Measurements from ENCODE around the gene HLA-DRA.

GRCh38 chr6:32460528-32460927 is 20.8 kb downstream of the HLA-DRA start:
- TF ChIP-seq EZH2 (IDR thresholded peaks at IDR 0.05; ENCODE audit: low read depth, low read length, severe bottlenecking) (no peak), HDAC2 (IDR thresholded peaks at IDR 0.05; ENCODE audit: borderline replicate concordance in 1 of 2, low read depth in 2 of 2, low read length in 2 of 2) (no peak), SRF (IDR thresholded peaks at IDR 0.05; ENCODE audit: low read depth, low read length) (no peak), TAF1 (IDR thresholded peaks at IDR 0.05; ENCODE audit: low read depth, low read length) (no peak), RAD21 (IDR thresholded peaks at IDR 0.05 in 1 of 2, conservative IDR thresholded peaks at IDR 0.05 in 1 of 2; ENCODE audit: low read depth in 2 of 2, low read length in 2 of 2) (peak in 1 of 2 experiments; percentile 22; a peak in 1 of 4 replicates), POLR2A (IDR thresholded peaks at IDR 0.05; ENCODE audit: control extremely low read depth in 1 of 2, low read depth in 2 of 2, low read length in 2 of 2) (no peak), ZNF274 (IDR thresholded peaks at IDR 0.05; ENCODE audit: borderline replicate concordance, extremely low read depth, low read length) (no peak), EP300 (IDR thresholded peaks at IDR 0.05; ENCODE audit: borderline replicate concordance in 1 of 2, low read depth in 2 of 2, low read length in 2 of 2) (no peak), CTCF (IDR thresholded peaks at IDR 0.05; ENCODE audit: control extremely low read depth in 1 of 3, insufficient read depth in 1 of 3, low read depth in 1 of 3, low read length in 3 of 3) (peak in 2 of 3 experiments; percentile 14 to 27; a peak in 3 of 4 replicates), HDAC6 (IDR thresholded peaks at IDR 0.05; ENCODE audit: low read depth, low read length) (no peak), YY1 (IDR thresholded peaks at IDR 0.05; ENCODE audit: low read depth, low read length) (no peak)

Measured in H1 (cell line).